Kidney glomerular epithelial cell (primary cell): ENCODE measurements around the gene HGD.

ENCODE experiments used
- DNase-seq: peaks from one replicate; lab custom pipeline; 2025; lab: John Stamatoyannopoulos, UW

The HGD gene

DNA sequence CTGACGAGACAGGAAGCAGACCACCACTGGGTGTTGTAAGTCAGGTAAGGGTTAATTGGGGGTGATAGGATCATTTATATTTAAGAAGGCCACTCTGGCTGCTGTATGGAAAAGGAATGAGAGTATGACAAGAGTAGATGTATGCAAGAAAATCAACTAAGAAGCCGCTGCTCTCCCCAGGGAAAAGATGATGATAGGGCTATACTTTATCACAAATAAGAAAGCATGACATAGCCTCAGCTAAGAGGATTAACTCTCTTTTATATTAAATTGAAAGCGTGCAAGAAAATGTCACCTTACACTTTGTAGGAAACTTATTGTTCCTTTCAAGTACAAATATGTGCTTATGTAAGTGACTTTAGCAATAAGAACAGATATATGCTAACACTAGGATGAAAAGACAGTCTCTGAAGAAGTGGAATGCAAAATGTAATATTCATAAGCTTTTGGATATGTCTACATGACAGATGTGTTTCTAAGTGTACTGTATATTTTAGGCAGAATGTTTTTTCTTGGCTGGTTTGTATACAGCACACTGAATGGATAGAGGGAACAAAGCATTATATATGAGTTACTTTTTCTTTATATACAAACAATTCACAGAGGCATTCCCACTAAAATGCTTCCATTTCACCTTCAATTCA, 94.6 kb downstream of the HGD start:
- DNase-seq, result no peak
